Measurements from ENCODE around the gene SULT2B1. TPM values are rescaled to one million over a fixed set of nuclear protein-coding genes. Genes with fewer than 3 reads are reported as not detected.
A peak's percentile ranks its signal among the peaks of the same experiment; 100 is the strongest.

Gene SULT2B1
- polyA plus RNA-seq, 2 donors, result 295 to 320 TPM

GRCh38 chr19:48616041-48616436 lies 64.1 kb downstream of the SULT2B1 start:
- Histone ChIP-seq H3K36me3 (ENCODE audit: control insufficient read depth in 2 of 2, insufficient read depth in 2 of 2, low read length in 1 of 2) (peaks cover 11 to 28% of the 10 kb centered on the region in 2 donors), H3K4me3 (ENCODE audit: low read depth in 1 of 2, low read length in 2 of 2) (peak overlapping the region in 1 of 2 donors; percentile 18), H3K4me1 (ENCODE audit: control insufficient read depth in 2 of 2, insufficient read depth in 2 of 2, low read length in 1 of 2) (peaks cover 0 to 31% of the 10 kb centered on the region in 2 donors), H3K9me3 (ENCODE audit: control insufficient read depth in 2 of 2, insufficient read depth in 1 of 2, low read depth in 1 of 2, low read length in 1 of 2) (no peaks in the 10 kb centered on the region), H3K27ac (ENCODE audit: low read depth in 2 of 2, low read length in 1 of 2) (peak overlapping the region; percentile 84 to 88), H3K27me3 (ENCODE audit: control insufficient read depth in 1 of 2, insufficient read depth in 2 of 2, low read length in 2 of 2) (no peaks in the 10 kb centered on the region)
- 74 to 77% methylated on average over 15 to 16 of the region's 16 CpGs for WGBS, 2 donors

GRCh38 chr19:48616491-48617056 lies 64.6 kb downstream of the SULT2B1 start:
- WGBS, 2 donors, result 46 to 51% methylated on average over 12 of the region's 12 CpGs
- H3K27me3 ChIP-seq (ENCODE audit: control insufficient read depth in 1 of 2, insufficient read depth in 2 of 2, low read length in 2 of 2), result no peaks in the 10 kb centered on the region
- peak overlapping the region; percentile 88 to 93 for H3K27ac ChIP-seq (ENCODE audit: low read depth in 2 of 2, low read length in 1 of 2)
- peak overlapping the region; percentile 39 to 91 for H3K4me3 ChIP-seq (ENCODE audit: low read depth in 1 of 2, low read length in 2 of 2)
- no peaks in the 10 kb centered on the region for H3K9me3 ChIP-seq (ENCODE audit: control insufficient read depth in 2 of 2, insufficient read depth in 1 of 2, low read depth in 1 of 2, low read length in 1 of 2)
- H3K4me1 ChIP-seq (ENCODE audit: control insufficient read depth in 2 of 2, insufficient read depth in 2 of 2, low read length in 1 of 2), result peaks cover 0 to 31% of the 10 kb centered on the region in 2 donors
- peaks cover 11 to 28% of the 10 kb centered on the region in 2 donors for H3K36me3 ChIP-seq (ENCODE audit: control insufficient read depth in 2 of 2, insufficient read depth in 2 of 2, low read length in 1 of 2)

- Histone ChIP-seq H3K36me3 (ENCODE audit: control insufficient read depth in 2 of 2, insufficient read depth in 2 of 2, low read length in 1 of 2) (peaks cover 11 to 28% of the 10 kb centered on the region in 2 donors), H3K27me3 (ENCODE audit: control insufficient read depth in 1 of 2, insufficient read depth in 2 of 2, low read length in 2 of 2) (no peaks in the 10 kb centered on the region), H3K4me3 (ENCODE audit: low read depth in 1 of 2, low read length in 2 of 2) (peak overlapping the region; percentile 85 to 91), H3K27ac (ENCODE audit: low read depth in 2 of 2, low read length in 1 of 2) (peak overlapping the region; percentile 88 to 93), H3K9me3 (ENCODE audit: control insufficient read depth in 2 of 2, insufficient read depth in 1 of 2, low read depth in 1 of 2, low read length in 1 of 2) (no peaks in the 10 kb centered on the region), H3K4me1 (ENCODE audit: control insufficient read depth in 2 of 2, insufficient read depth in 2 of 2, low read length in 1 of 2) (peaks cover 0 to 31% of the 10 kb centered on the region in 2 donors)
- WGBS, 2 donors, result 38% methylated on average over 18 of the region's 18 CpGs
Observed at GRCh38 chr19:48617146-48617937, 65.4 kb downstream of the SULT2B1 start.

GRCh38 chr19:48618278-48618915 lies 66.4 kb downstream of the SULT2B1 start:
- Histone ChIP-seq H3K4me3 (ENCODE audit: low read depth in 1 of 2, low read length in 2 of 2) (peak overlapping the region; percentile 85 to 91), H3K27me3 (ENCODE audit: control insufficient read depth in 1 of 2, insufficient read depth in 2 of 2, low read length in 2 of 2) (no peaks in the 10 kb centered on the region), H3K9me3 (ENCODE audit: control insufficient read depth in 2 of 2, insufficient read depth in 1 of 2, low read depth in 1 of 2, low read length in 1 of 2) (no peaks in the 10 kb centered on the region), H3K27ac (ENCODE audit: low read depth in 2 of 2, low read length in 1 of 2) (peak overlapping the region; percentile 93 to 98), H3K36me3 (ENCODE audit: control insufficient read depth in 2 of 2, insufficient read depth in 2 of 2, low read length in 1 of 2) (peaks cover 11 to 28% of the 10 kb centered on the region in 2 donors), H3K4me1 (ENCODE audit: control insufficient read depth in 2 of 2, insufficient read depth in 2 of 2, low read length in 1 of 2) (peaks cover 0 to 30% of the 10 kb centered on the region in 2 donors)
- WGBS, 2 donors, result 1 to 2% methylated on average over 18 of the region's 18 CpGs

- 0% methylated on average over 69 of the region's 69 CpGs for WGBS, 2 donors
- H3K36me3 ChIP-seq (ENCODE audit: control insufficient read depth in 2 of 2, insufficient read depth in 2 of 2, low read length in 1 of 2), result peaks cover 11 to 28% of the 10 kb centered on the region in 2 donors
- peak within 1 kb of the TSS; percentile 85 to 91 for H3K4me3 ChIP-seq (ENCODE audit: low read depth in 1 of 2, low read length in 2 of 2)
- H3K9me3 ChIP-seq (ENCODE audit: control insufficient read depth in 2 of 2, insufficient read depth in 1 of 2, low read depth in 1 of 2, low read length in 1 of 2), result no peaks in the 10 kb centered on the region
- H3K27me3 ChIP-seq (ENCODE audit: control insufficient read depth in 1 of 2, insufficient read depth in 2 of 2, low read length in 2 of 2), result no peaks in the 10 kb centered on the region
- peak within 1 kb of the TSS; percentile 93 to 98 for H3K27ac ChIP-seq (ENCODE audit: low read depth in 2 of 2, low read length in 1 of 2)
- H3K4me1 ChIP-seq (ENCODE audit: control insufficient read depth in 2 of 2, insufficient read depth in 2 of 2, low read length in 1 of 2), result peaks cover 0 to 23% of the 10 kb centered on the region in 2 donors
Observed at GRCh38 chr19:48618916-48619691, 67.1 kb downstream of the SULT2B1 start, which contains the start of the genes RPL18 and SPHK2. Gene RPL18, minus strand, starts transcription at chr19:48619178. Its CDS starts 35 bp downstream, at chr19:48619143. Gene SPHK2, plus strand, starts transcription at chr19:48619506. Its CDS starts 1,009 bp downstream, at chr19:48620515.

GRCh38 chr19:48619692-48620585 lies 68.0 kb downstream of the SULT2B1 start:
- WGBS, 2 donors, result 27 to 30% methylated on average over 6 of the region's 6 CpGs

GRCh38 chr19:48623556-48624066 lies 71.6 kb downstream of the SULT2B1 start:
- H3K9me3 ChIP-seq (ENCODE audit: control insufficient read depth in 2 of 2, insufficient read depth in 1 of 2, low read depth in 1 of 2, low read length in 1 of 2), result no peaks in the 10 kb centered on the region
- H3K27me3 ChIP-seq (ENCODE audit: control insufficient read depth in 1 of 2, insufficient read depth in 2 of 2, low read length in 2 of 2), result no peaks in the 10 kb centered on the region
- peaks cover 0 to 14% of the 10 kb centered on the region in 2 donors for H3K4me1 ChIP-seq (ENCODE audit: control insufficient read depth in 2 of 2, insufficient read depth in 2 of 2, low read length in 1 of 2)
- WGBS, 2 donors, result 18 to 21% methylated on average over 8 of the region's 8 CpGs
- H3K27ac ChIP-seq (ENCODE audit: low read depth in 2 of 2, low read length in 1 of 2), result peak overlapping the region; percentile 79 to 88
- H3K36me3 ChIP-seq (ENCODE audit: control insufficient read depth in 2 of 2, insufficient read depth in 2 of 2, low read length in 1 of 2), result peaks cover 0 to 2% of the 10 kb centered on the region in 2 donors
- peak overlapping the region; percentile 23 to 48 for H3K4me3 ChIP-seq (ENCODE audit: low read depth in 1 of 2, low read length in 2 of 2)

More at GRCh38 chr19:48619692-48620585, 68.0 kb downstream of the SULT2B1 start:
- H3K27ac ChIP-seq (ENCODE audit: low read depth in 2 of 2, low read length in 1 of 2), result peak overlapping the region; percentile 93 to 98
- no peaks in the 10 kb centered on the region for H3K27me3 ChIP-seq (ENCODE audit: control insufficient read depth in 1 of 2, insufficient read depth in 2 of 2, low read length in 2 of 2)
- H3K9me3 ChIP-seq (ENCODE audit: control insufficient read depth in 2 of 2, insufficient read depth in 1 of 2, low read depth in 1 of 2, low read length in 1 of 2), result no peaks in the 10 kb centered on the region
- peak overlapping the region; percentile 48 to 91 for H3K4me3 ChIP-seq (ENCODE audit: low read depth in 1 of 2, low read length in 2 of 2)
- peaks cover 11 to 28% of the 10 kb centered on the region in 2 donors for H3K36me3 ChIP-seq (ENCODE audit: control insufficient read depth in 2 of 2, insufficient read depth in 2 of 2, low read length in 1 of 2)
- H3K4me1 ChIP-seq (ENCODE audit: control insufficient read depth in 2 of 2, insufficient read depth in 2 of 2, low read length in 1 of 2), result peaks cover 0 to 22% of the 10 kb centered on the region in 2 donors

- WGBS, 2 donors, result 1% methylated on average over 40 of the region's 40 CpGs
- Histone ChIP-seq H3K9me3 (ENCODE audit: control insufficient read depth in 2 of 2, insufficient read depth in 1 of 2, low read depth in 1 of 2, low read length in 1 of 2) (no peaks in the 10 kb centered on the region), H3K27me3 (ENCODE audit: control insufficient read depth in 1 of 2, insufficient read depth in 2 of 2, low read length in 2 of 2) (no peaks in the 10 kb centered on the region), H3K4me3 (ENCODE audit: low read depth in 1 of 2, low read length in 2 of 2) (peak overlapping the region; percentile 48 to 53), H3K27ac (ENCODE audit: low read depth in 2 of 2, low read length in 1 of 2) (peak overlapping the region; percentile 79 to 88), H3K36me3 (ENCODE audit: control insufficient read depth in 2 of 2, insufficient read depth in 2 of 2, low read length in 1 of 2) (peaks cover 0 to 2% of the 10 kb centered on the region in 2 donors), H3K4me1 (ENCODE audit: control insufficient read depth in 2 of 2, insufficient read depth in 2 of 2, low read length in 1 of 2) (peaks cover 0 to 14% of the 10 kb centered on the region in 2 donors)
Observed at GRCh38 chr19:48624067-48624594, 72.2 kb downstream of the SULT2B1 start.
